ENCODE data around the gene FAM174C.

Gene FAM174C

GRCh38 chr19:1260749-1261537 lies 14.4 kb upstream of the FAM174C start (continued):
- TF ChIP-seq PRDM10 (tag by site-specific recombination; IDR thresholded peaks at IDR 0.05), result no peak; the same call in 1 of the 2 replicates
- TF ChIP-seq ZNF2 (tag by site-specific recombination; IDR thresholded peaks at IDR 0.05), result 0 out of 2 replicates have a peak, but pooled peaks have one; percentile 18
- no peak for TF ChIP-seq ZNF37A (tag by site-specific recombination; IDR thresholded peaks at IDR 0.05)
- TF ChIP-seq TRIM28 (IDR thresholded peaks at IDR 0.05; ENCODE audit: borderline replicate concordance, low read length), result no peak
- no peak for TF ChIP-seq ZNF529 (tag by site-specific recombination; IDR thresholded peaks at IDR 0.05; ENCODE audit: insufficient replicate concordance)
- no peak for TF ChIP-seq ZNF175 (tag by site-specific recombination; IDR thresholded peaks at IDR 0.05)
- TF ChIP-seq ZNF701 (tag by site-specific recombination; IDR thresholded peaks at IDR 0.05), result no peak
- TF ChIP-seq PBX3 (CRISPR knock-in tag; IDR thresholded peaks at IDR 0.05), result peak; percentile 98
- TF ChIP-seq SP2 (tag by site-specific recombination; IDR thresholded peaks at IDR 0.05), result peak; percentile 97
- no peak for TF ChIP-seq ZNF292 (tag by site-specific recombination; IDR thresholded peaks at IDR 0.05; ENCODE audit: borderline replicate concordance, low read depth)
- no peak for TF ChIP-seq ZNF280D (tag by site-specific recombination; IDR thresholded peaks at IDR 0.05)
- peak; percentile 16 for TF ChIP-seq ZEB2 (tag by site-specific recombination; IDR thresholded peaks at IDR 0.05)
- TF ChIP-seq KLF9 (tag by site-specific recombination; IDR thresholded peaks at IDR 0.05; ENCODE audit: low read depth), result peak; percentile 89
- TF ChIP-seq ZNF654 (tag by site-specific recombination; IDR thresholded peaks at IDR 0.05; ENCODE audit: low read depth), result no peak
- no peak for TF ChIP-seq ZNF132 (tag by site-specific recombination; IDR thresholded peaks at IDR 0.05; ENCODE audit: borderline replicate concordance)
- TF ChIP-seq ZNF521 (tag by site-specific recombination; IDR thresholded peaks at IDR 0.05), result no peak
- TF ChIP-seq GFI1B (tag by site-specific recombination; IDR thresholded peaks at IDR 0.05), result no peak
- TF ChIP-seq TSHZ1 (tag by site-specific recombination; IDR thresholded peaks at IDR 0.05; ENCODE audit: borderline replicate concordance), result no peak
- TF ChIP-seq ZNF670 (tag by site-specific recombination; IDR thresholded peaks at IDR 0.05; ENCODE audit: low read depth), result no peak
- no peak for TF ChIP-seq ZNF19 (tag by site-specific recombination; IDR thresholded peaks at IDR 0.05; ENCODE audit: low read depth)
- peak; percentile 93 for TF ChIP-seq ZBTB48 (tag by site-specific recombination; IDR thresholded peaks at IDR 0.05)
- no peak for TF ChIP-seq ZNF548 (tag by site-specific recombination; IDR thresholded peaks at IDR 0.05)
- TF ChIP-seq ZNF629 (tag by site-specific recombination; IDR thresholded peaks at IDR 0.05), result peak; percentile 82
- no peak for TF ChIP-seq ZBTB44 (tag by site-specific recombination; IDR thresholded peaks at IDR 0.05)
- no peak for TF ChIP-seq ZBTB8A (tag by site-specific recombination; IDR thresholded peaks at IDR 0.05)
